Sigmoid colon (tissue), 4 donors: ENCODE results near the gene AGTRAP.

Source experiments
- EP300 ChIP-seq, 4 donors: sonication (generic); formaldehyde crosslinking; IDR thresholded peaks; one replicate each; pipeline ENCODE4 v1.6.1; 2017; ENCODE audit warnings: antibody characterized with exemption in 4 of 4
- POLR2A ChIP-seq, 2 donors: fragments of 450-650 bp; IDR thresholded peaks; one replicate each; pipeline ENCODE4 v1.6.1; 2016; ENCODE audit warnings: antibody characterized with exemption in 2 of 2, mild to moderate bottlenecking in 2 of 2, moderate library complexity in 2 of 2
- TF ChIP-seq, protein P1 (sequence below), 4 experiments: fragments of 450-650 bp in 3 of 4; fragments of 200-600 bp in 1 of 4; IDR thresholded peaks; one replicate each; pipeline ENCODE4 v1.5.1; 2016 to 2019; ENCODE audit warnings: antibody characterized with exemption in 4 of 4, mild to moderate bottlenecking in 3 of 4, moderate library complexity in 2 of 4

DNA sequence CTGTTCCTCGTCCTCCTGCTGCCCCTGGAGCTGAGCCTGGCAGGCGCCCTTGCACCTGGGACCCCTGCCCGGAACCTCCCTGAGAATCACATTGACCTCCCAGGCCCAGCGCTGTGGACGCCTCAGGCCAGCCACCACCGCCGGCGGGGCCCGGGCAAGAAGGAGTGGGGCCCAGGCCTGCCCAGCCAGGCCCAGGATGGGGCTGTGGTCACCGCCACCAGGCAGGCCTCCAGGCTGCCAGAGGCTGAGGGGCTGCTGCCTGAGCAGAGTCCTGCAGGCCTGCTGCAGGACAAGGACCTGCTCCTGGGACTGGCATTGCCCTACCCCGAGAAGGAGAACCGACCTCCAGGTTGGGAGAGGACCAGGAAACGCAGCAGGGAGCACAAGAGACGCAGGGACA is 29.6 kb upstream of the AGTRAP start:
- TF ChIP-seq, protein P1, sequence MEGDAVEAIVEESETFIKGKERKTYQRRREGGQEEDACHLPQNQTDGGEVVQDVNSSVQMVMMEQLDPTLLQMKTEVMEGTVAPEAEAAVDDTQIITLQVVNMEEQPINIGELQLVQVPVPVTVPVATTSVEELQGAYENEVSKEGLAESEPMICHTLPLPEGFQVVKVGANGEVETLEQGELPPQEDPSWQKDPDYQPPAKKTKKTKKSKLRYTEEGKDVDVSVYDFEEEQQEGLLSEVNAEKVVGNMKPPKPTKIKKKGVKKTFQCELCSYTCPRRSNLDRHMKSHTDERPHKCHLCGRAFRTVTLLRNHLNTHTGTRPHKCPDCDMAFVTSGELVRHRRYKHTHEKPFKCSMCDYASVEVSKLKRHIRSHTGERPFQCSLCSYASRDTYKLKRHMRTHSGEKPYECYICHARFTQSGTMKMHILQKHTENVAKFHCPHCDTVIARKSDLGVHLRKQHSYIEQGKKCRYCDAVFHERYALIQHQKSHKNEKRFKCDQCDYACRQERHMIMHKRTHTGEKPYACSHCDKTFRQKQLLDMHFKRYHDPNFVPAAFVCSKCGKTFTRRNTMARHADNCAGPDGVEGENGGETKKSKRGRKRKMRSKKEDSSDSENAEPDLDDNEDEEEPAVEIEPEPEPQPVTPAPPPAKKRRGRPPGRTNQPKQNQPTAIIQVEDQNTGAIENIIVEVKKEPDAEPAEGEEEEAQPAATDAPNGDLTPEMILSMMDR (IDR thresholded peaks at IDR 0.05): no peak
- TF ChIP-seq POLR2A (IDR thresholded peaks at IDR 0.05) (no peak), EP300 (IDR thresholded peaks at IDR 0.05) (no peak)
